ENCODE data around the gene MAOB. TPM values are rescaled to one million over a fixed set of nuclear protein-coding genes. Genes with fewer than 3 reads are reported as not detected.

MAOB gene
- total and polyA plus RNA-seq, 9 of the 15 experiments (the other 6 are each of a cell fraction or from before 2014, with no cell fraction given): 0.05 to 0.09 TPM; not detected in 7

- FAIRE-seq (no peak), DNase-seq (ENCODE audit: extremely low read depth in 1 of 4, low spot score in 3 of 4) (no peak), ATAC-seq (no peak)
- no peak overlapping the region for H3K9ac ChIP-seq (ENCODE audit: insufficient read depth in 1 of 2, low read depth in 2 of 2, low read length in 2 of 2)
- H3K27me3 ChIP-seq (ENCODE audit: control insufficient read depth in 2 of 2, insufficient read depth in 2 of 2, low read length in 2 of 2): no peaks in the 10 kb centered on the region
- no peak overlapping the region for H3K4me3 ChIP-seq
- no peak overlapping the region for H3K27ac ChIP-seq (ENCODE audit: extremely low read depth, low read depth, low read length)
- no peaks in the 10 kb centered on the region for H3K4me1 ChIP-seq (replicated peaks in 1 of 2; ENCODE audit: control insufficient read depth in 2 of 2, insufficient read depth in 2 of 2, low read length in 2 of 2)
- no TSS peak for BruUV-seq (replicated peaks)
- no peaks in the 10 kb centered on the region for H4K20me1 ChIP-seq (replicated peaks; ENCODE audit: control insufficient read depth, insufficient read depth, low read length)
- no peak overlapping the region for H3K4me2 ChIP-seq (ENCODE audit: insufficient read depth, low read length)
- in situ Hi-C loops (cut with MboI) (no loop called here), intact Hi-C loops (cut with micrococcal nuclease) (no loop called here)
- H3K36me3 ChIP-seq (ENCODE audit: control insufficient read depth, insufficient read depth, low read length): no peaks in the 10 kb centered on the region
- H2AFZ ChIP-seq (ENCODE audit: low read depth, low read length): no peak overlapping the region
- H3K79me2 ChIP-seq (ENCODE audit: control insufficient read depth, insufficient read depth, low read length): no peaks in the 10 kb centered on the region
- no peaks in the 10 kb centered on the region for H3K9me1 ChIP-seq (ENCODE audit: control insufficient read depth, insufficient read depth, low read length)
- WGBS (ENCODE audit: insufficient coverage, low coverage, missing lambda C conversion rate): 5% methylated on average over 3 of the region's 3 CpGs
- TF ChIP-seq PRDM10 (IDR thresholded peaks at IDR 0.05; ENCODE audit: partially characterized antibody) (peak; percentile 70), ELF1 (tag; IDR thresholded peaks at IDR 0.05) (no peak)
- CTCF ChIA-PET (ENCODE audit: low intra/inter-chr PET ratio): no interaction called here
- H3K9me3 ChIP-seq (replicated peaks; ENCODE audit: control insufficient read depth, insufficient read depth, low read depth, low read length): no peaks in the 10 kb centered on the region
- POLR2A ChIA-PET: no interaction called here
Measured at GRCh38 chrX:43720082-43720481, 162.2 kb downstream of the MAOB start.

GRCh38 chrX:43718956-43719355, 163.3 kb downstream of the MAOB start:
- H3K79me2 ChIP-seq (ENCODE audit: control insufficient read depth, insufficient read depth, low read length): no peaks in the 10 kb centered on the region
- no peak overlapping the region for H3K4me2 ChIP-seq (ENCODE audit: insufficient read depth, low read length)
- DNase-seq (ENCODE audit: extremely low read depth in 1 of 4, low spot score in 3 of 4): no peak
- in situ Hi-C loops (cut with MboI) (no loop called here), intact Hi-C loops (cut with micrococcal nuclease) (no loop called here)
- H3K9me3 ChIP-seq (replicated peaks; ENCODE audit: control insufficient read depth, insufficient read depth, low read depth, low read length): no peaks in the 10 kb centered on the region
- no peak for ATAC-seq
- ChIA-PET CTCF (ENCODE audit: low intra/inter-chr PET ratio) (no interaction called here), POLR2A (no interaction called here)
- no peak overlapping the region for H3K4me3 ChIP-seq
- H3K4me1 ChIP-seq (replicated peaks in 1 of 2; ENCODE audit: control insufficient read depth in 2 of 2, insufficient read depth in 2 of 2, low read length in 2 of 2): no peaks in the 10 kb centered on the region
- TF ChIP-seq, protein P1, sequence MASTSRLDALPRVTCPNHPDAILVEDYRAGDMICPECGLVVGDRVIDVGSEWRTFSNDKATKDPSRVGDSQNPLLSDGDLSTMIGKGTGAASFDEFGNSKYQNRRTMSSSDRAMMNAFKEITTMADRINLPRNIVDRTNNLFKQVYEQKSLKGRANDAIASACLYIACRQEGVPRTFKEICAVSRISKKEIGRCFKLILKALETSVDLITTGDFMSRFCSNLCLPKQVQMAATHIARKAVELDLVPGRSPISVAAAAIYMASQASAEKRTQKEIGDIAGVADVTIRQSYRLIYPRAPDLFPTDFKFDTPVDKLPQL (IDR thresholded peaks at IDR 0.05; ENCODE audit: extremely low read depth, insufficient read length): no peak
- no peak for TF ChIP-seq SAFB (IDR thresholded peaks at IDR 0.05; ENCODE audit: borderline replicate concordance, low read depth, low read length)
- no peaks in the 10 kb centered on the region for H3K36me3 ChIP-seq (ENCODE audit: control insufficient read depth, insufficient read depth, low read length)
- H4K20me1 ChIP-seq (replicated peaks; ENCODE audit: control insufficient read depth, insufficient read depth, low read length): no peaks in the 10 kb centered on the region
- no peak for FAIRE-seq
- H3K9ac ChIP-seq (ENCODE audit: insufficient read depth in 1 of 2, low read depth in 2 of 2, low read length in 2 of 2): no peak overlapping the region
- no peak overlapping the region for H3K27ac ChIP-seq (ENCODE audit: extremely low read depth, low read depth, low read length)
- H3K9me1 ChIP-seq (ENCODE audit: control insufficient read depth, insufficient read depth, low read length): no peaks in the 10 kb centered on the region
- no TSS peak for BruUV-seq (replicated peaks)
- no peaks in the 10 kb centered on the region for H3K27me3 ChIP-seq (ENCODE audit: control insufficient read depth in 2 of 2, insufficient read depth in 2 of 2, low read length in 2 of 2)
- WGBS (ENCODE audit: insufficient coverage, low coverage, missing lambda C conversion rate): 0% methylated on average over 1 of the region's 1 CpG
- H2AFZ ChIP-seq (ENCODE audit: low read depth, low read length): no peak overlapping the region

Data from K562 (cell line).